ENCODE results near the gene CNGB1.
"Not testable (repeated sequence)": the region's sequence is repeated elsewhere in the genome, so short reads cannot be mapped to it uniquely, and the experiment has no call there.

Gene CNGB1

DNA sequence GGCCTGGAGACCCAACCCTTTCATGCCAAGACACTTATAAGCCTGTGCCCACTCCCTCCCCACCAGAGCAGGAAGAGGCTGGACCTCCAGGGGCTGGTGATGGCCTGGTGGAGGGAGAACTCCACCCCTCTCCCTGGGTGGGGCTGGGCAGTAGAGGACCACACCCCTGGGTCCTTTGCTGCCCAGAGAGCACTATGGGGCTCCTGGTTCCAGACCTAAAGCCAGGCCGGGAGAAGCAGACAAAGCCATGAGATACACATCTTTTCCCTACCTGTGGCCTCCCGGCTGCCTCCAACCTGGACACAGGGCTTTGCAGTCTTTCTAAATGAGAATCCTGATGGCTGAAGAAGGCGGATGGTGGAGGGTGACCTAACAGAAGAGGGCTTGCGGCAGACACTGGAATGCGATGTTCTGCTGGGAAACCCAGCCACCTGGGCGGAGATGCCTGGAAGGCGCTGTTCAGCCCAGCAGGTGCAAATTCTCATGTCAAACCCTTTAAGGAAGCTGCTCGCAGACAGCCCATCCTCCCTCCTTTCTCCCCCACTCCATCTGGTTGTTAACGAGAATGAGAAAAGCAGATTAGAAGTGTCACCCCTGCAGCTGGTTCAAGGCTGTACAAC lies 124.7 kb downstream of the CNGB1 start:
- peak; percentile 90 to 92 for DNase-seq

- no peak for DNase-seq
Measured at GRCh38 chr16:57845115-57845514, 125.8 kb downstream of the CNGB1 start.

DNA sequence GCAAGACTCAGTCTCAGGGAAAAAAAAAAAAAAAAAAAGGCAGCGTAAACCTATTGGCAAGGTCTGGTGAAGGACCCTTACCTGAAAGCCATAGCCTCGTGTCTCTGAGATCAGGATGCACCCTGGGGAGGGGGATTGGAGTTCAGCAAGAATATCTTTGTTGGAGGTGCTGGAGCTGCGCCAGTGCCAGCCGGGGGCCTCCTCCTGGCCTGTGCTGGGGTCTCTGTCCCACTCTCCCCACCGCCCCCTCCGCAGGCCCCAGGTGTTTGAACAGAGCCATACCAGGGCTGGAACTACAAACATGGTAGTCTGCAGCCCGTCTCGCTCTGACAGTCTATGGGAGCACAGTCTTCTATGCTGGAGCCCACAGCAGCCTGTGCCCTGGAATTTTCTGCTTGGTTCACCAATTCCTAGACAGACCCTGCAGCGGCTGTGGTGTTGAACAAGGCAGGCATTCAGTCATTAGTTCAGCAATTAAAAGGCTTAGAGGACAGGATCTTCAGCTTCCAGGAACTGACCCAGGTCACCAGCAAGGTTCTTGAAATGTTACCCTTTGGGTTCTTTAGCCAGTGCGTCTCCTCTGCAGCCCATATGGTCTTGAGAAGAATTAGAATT lies 126.4 kb downstream of the CNGB1 start:
- DNase-seq: no peak

GRCh38 chr16:57843400-57843799 lies 127.5 kb downstream of the CNGB1 start:
- no peak for DNase-seq

DNA sequence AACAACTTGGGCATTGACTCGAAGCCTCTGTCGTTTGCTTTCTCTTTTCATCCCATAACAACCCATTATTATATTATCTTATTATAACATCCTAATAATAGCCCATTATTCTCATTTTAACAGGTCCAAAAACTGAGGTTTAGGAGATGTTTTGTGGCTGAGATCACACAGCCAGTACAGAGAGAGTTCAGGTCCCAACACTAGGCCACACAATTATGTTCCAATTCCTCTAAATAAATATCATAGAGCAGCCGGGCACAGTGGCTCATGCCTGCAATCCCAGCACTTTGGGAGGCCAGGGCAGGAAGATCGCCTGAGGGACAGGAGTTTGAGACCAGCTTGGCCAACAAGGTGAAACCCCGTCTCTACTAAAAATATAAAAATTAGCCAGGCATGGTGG lies 128.3 kb downstream of the CNGB1 start:
- DNase-seq: no peak

- no peak for DNase-seq
Measured at GRCh38 chr16:57840833-57841232, 130.1 kb downstream of the CNGB1 start.

DNA sequence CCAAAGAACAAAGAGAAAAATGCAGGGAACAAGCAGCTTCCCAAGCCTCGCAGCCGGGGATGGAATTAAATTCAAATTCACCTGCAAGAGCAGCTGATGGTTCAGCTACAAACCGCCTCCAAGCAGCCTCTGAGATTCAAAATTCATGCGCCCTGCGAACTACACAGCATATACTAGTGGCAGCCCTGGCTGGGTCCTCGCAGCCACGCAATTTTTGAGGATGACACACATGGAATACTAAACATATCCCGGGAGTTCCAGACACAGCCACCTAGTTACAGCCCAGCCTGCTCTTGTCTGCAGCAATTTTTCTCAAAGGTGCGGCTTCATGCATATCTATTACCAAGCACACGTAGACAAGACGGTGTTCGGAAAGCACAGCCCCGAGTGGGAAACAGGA lies 132.8 kb downstream of the CNGB1 start:
- no peak for DNase-seq

- no peak for DNase-seq
Measured at GRCh38 chr16:57837305-57838125, 133.4 kb downstream of the CNGB1 start.

- DNase-seq: not testable (repeated sequence)
Measured at GRCh38 chr16:57835439-57835838, 135.5 kb downstream of the CNGB1 start.

GRCh38 chr16:57834936-57835335 lies 136.0 kb downstream of the CNGB1 start:
- DNase-seq: no peak
